Neural progenitor cell (in vitro differentiated cells): Measurements from ENCODE around the gene FBRSL1. TPM values are rescaled to one million over a fixed set of nuclear protein-coding genes. Genes with fewer than 3 reads are reported as not detected.

Experiments used
- DNase-seq: peaks from one replicate; pipeline ENCODE4 v3.0.0-alpha.2; 2016; ENCODE audit warnings: low spot score
- H2AFZ ChIP-seq: fragments of 200-600 bp; sonication (generic); replicated peaks from 2 replicates; pipeline ENCODE4 v1.6.1; 2016; ENCODE audit warnings: antibody characterized with exemption
- H3F3A ChIP-seq: fragments of 200-600 bp; sonication (generic); 2 replicates; pipeline ENCODE4 v1.6.1; 2016; ENCODE audit warnings: antibody characterized with exemption, low read depth
- H3K27ac ChIP-seq: fragments of 200-600 bp; sonication (generic); 2 replicates; pipeline ENCODE4 v1.5.1; 2016; ENCODE audit warnings: mild to moderate bottlenecking
- H3K27me3 ChIP-seq: fragments of 200-600 bp; sonication (generic); 2 replicates; pipeline ENCODE4 v1.6.1; 2016; ENCODE audit warnings: mild to moderate bottlenecking, moderate library complexity
- H3K36me3 ChIP-seq: fragments of 200-600 bp; sonication (generic); 2 replicates; pipeline ENCODE4 v1.5.1; 2016
- H3K4me1 ChIP-seq: fragments of 200-600 bp; sonication (generic); 2 replicates; pipeline ENCODE4 v1.6.1; 2016; ENCODE audit warnings: mixed run types
- H3K4me2 ChIP-seq: fragments of 200-600 bp; sonication (generic); 2 replicates; pipeline ENCODE4 v1.6.1; 2016
- H3K4me3 ChIP-seq: fragments of 200-600 bp; sonication (generic); 2 replicates; pipeline ENCODE4 v1.5.1; 2016
- H3K79me2 ChIP-seq: fragments of 200-600 bp; sonication (generic); 2 replicates; pipeline ENCODE4 v1.6.1; 2016; ENCODE audit warnings: low read depth
- H3K9ac ChIP-seq: fragments of 200-600 bp; sonication (generic); 2 replicates; pipeline ENCODE4 v1.6.1; 2016
- H3K9me3 ChIP-seq: fragments of 200-600 bp; sonication (generic); 2 replicates; pipeline ENCODE4 v1.5.1; 2016; ENCODE audit warnings: low read depth
- H4K20me1 ChIP-seq: fragments of 200-600 bp; sonication (generic); 2 replicates; pipeline ENCODE4 v1.6.1; 2016; ENCODE audit warnings: low read depth
- H3K27ac Mint-ChIP-seq: 3 replicates; pipeline ENCODE4 v1.8.0; 2021; ENCODE audit warnings: mixed read lengths
- H3K27me3 Mint-ChIP-seq: 2 replicates; pipeline ENCODE4 v1.8.0; 2022; ENCODE audit warnings: low read depth, mild to moderate bottlenecking, inconsistent platforms, moderate library complexity, mixed read lengths; ENCODE audit not compliant: insufficient read depth
- H3K36me3 Mint-ChIP-seq: 3 replicates; pipeline ENCODE4 v1.8.0; 2021; ENCODE audit warnings: mixed read lengths
- H3K4me1 Mint-ChIP-seq: 3 replicates; pipeline ENCODE4 v1.8.0; 2021; ENCODE audit warnings: mixed read lengths
- H3K4me3 Mint-ChIP-seq: 3 replicates; pipeline ENCODE4 v1.8.0; 2021; ENCODE audit warnings: mild to moderate bottlenecking, moderate library complexity, mixed read lengths
- H3K9me3 Mint-ChIP-seq: 3 replicates; pipeline ENCODE4 v1.8.0; 2020; ENCODE audit warnings: mixed read lengths
- EZH2 ChIP-seq: fragments of 200-600 bp; sonication (generic); IDR thresholded peaks from 2 replicates; pipeline ENCODE4 v1.6.1; 2017; ENCODE audit warnings: antibody characterized with exemption, mild to moderate bottlenecking, moderate library complexity
- EZH2phosphoT487 ChIP-seq: fragments of 200-600 bp; sonication (generic); IDR thresholded peaks from 2 replicates; pipeline ENCODE4 v1.6.1; 2017; ENCODE audit warnings: antibody characterized with exemption
- total RNA-seq: library from RNA; depleted of rRNA; stranded (reverse); fragments of >200 nt; gene quantifications from 2 replicates; pipeline ENCODE4 v1.2.3, GENCODE V29; 2015; ENCODE audit warnings: low replicate concordance
- TF ChIP-seq, protein P1 (sequence below): fragments of 200-600 bp; sonication (generic); IDR thresholded peaks from 2 replicates; pipeline ENCODE4 v1.5.1; 2017; ENCODE audit warnings: antibody characterized with exemption, mild to moderate bottlenecking

Gene FBRSL1
- total RNA-seq, 1 donor from 2014 or later = 7.4 TPM

DNA sequence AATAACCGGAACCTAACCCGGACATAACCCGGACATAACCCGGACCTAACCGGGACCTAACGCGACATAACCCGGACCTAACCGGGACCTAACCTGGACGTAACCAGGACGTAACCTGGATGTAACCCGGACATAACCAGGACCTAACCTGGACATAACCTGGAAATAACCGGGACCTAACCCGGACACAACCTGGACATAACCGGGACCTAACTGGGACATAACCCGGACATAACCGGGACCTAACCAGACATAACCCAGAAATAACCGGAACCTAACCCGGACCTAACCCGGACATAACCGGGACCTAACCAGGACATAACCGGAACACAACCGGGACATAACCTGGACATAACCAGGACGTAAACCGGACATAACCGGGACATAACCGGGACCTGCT lies 6.7 kb upstream of the FBRSL1 start:
- H3K27me3 Mint-ChIP-seq = peaks cover 32% of the 10 kb centered on the region
- H3K36me3 ChIP-seq = no peaks in the 10 kb centered on the region
- H3K79me2 ChIP-seq = no peaks in the 10 kb centered on the region
- H3K9ac ChIP-seq = no peak overlapping the region
- H3K9me3 ChIP-seq = no peaks in the 10 kb centered on the region
- no peaks in the 10 kb centered on the region for H3F3A ChIP-seq
- no peak overlapping the region for H3K4me3 Mint-ChIP-seq
- no peaks in the 10 kb centered on the region for H3K36me3 Mint-ChIP-seq
- H3K27me3 ChIP-seq = peaks cover 99% of the 10 kb centered on the region
- no peak overlapping the region for H2AFZ ChIP-seq
- no peak for TF ChIP-seq EZH2phosphoT487
- TF ChIP-seq EZH2 = no peak
- TF ChIP-seq, protein P1, sequence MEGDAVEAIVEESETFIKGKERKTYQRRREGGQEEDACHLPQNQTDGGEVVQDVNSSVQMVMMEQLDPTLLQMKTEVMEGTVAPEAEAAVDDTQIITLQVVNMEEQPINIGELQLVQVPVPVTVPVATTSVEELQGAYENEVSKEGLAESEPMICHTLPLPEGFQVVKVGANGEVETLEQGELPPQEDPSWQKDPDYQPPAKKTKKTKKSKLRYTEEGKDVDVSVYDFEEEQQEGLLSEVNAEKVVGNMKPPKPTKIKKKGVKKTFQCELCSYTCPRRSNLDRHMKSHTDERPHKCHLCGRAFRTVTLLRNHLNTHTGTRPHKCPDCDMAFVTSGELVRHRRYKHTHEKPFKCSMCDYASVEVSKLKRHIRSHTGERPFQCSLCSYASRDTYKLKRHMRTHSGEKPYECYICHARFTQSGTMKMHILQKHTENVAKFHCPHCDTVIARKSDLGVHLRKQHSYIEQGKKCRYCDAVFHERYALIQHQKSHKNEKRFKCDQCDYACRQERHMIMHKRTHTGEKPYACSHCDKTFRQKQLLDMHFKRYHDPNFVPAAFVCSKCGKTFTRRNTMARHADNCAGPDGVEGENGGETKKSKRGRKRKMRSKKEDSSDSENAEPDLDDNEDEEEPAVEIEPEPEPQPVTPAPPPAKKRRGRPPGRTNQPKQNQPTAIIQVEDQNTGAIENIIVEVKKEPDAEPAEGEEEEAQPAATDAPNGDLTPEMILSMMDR = no peak
- no peak overlapping the region for H3K27ac ChIP-seq
- no peak for DNase-seq
- H3K4me3 ChIP-seq = no peak overlapping the region
- no peaks in the 10 kb centered on the region for H3K4me1 ChIP-seq
- peaks cover 3% of the 10 kb centered on the region for H3K4me1 Mint-ChIP-seq
- no peak overlapping the region for H3K4me2 ChIP-seq
- no peaks in the 10 kb centered on the region for H3K9me3 Mint-ChIP-seq
- no peak overlapping the region for H3K27ac Mint-ChIP-seq
- H4K20me1 ChIP-seq = no peaks in the 10 kb centered on the region

DNA sequence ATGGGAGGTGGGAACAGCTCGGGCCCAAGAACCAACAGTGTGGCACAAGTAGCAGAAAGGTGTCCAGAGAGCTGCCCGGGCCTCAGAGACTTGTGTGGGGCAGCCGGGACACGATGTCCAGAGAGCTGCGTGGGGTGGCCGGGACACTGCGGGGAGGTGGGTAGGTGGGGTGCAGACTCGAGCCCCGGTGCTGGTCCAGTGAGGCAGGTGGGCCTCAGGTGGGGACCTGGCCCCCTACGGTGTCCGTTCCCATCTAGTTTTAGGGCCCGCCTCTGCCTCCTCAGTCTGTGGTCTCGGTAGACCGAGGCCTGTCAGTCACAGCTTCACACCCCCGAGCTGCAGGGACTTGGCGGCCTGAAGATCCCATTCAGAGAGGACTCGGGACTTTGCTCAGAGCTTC lies 6.3 kb upstream of the FBRSL1 start:
- no peak overlapping the region for H3K9ac ChIP-seq
- no peak overlapping the region for H2AFZ ChIP-seq
- Mint-ChIP-seq H3K4me3 (no peak overlapping the region), H3K27me3 (peaks cover 36% of the 10 kb centered on the region), H3K36me3 (no peaks in the 10 kb centered on the region), H3K4me1 (peaks cover 4% of the 10 kb centered on the region), H3K27ac (no peak overlapping the region), H3K9me3 (no peaks in the 10 kb centered on the region)
- no peaks in the 10 kb centered on the region for H4K20me1 ChIP-seq
- no peak overlapping the region for H3K4me3 ChIP-seq
- no peak for TF ChIP-seq EZH2phosphoT487
- no peak for TF ChIP-seq EZH2
- TF ChIP-seq, protein P1 = no peak
- H3K9me3 ChIP-seq = no peaks in the 10 kb centered on the region
- peaks cover 99% of the 10 kb centered on the region for H3K27me3 ChIP-seq
- peaks cover 3% of the 10 kb centered on the region for H3F3A ChIP-seq
- H3K36me3 ChIP-seq = no peaks in the 10 kb centered on the region
- H3K79me2 ChIP-seq = no peaks in the 10 kb centered on the region
- peaks cover 3% of the 10 kb centered on the region for H3K4me1 ChIP-seq
- no peak overlapping the region for H3K27ac ChIP-seq
- H3K4me2 ChIP-seq = no peak overlapping the region
- no peak for DNase-seq

DNA sequence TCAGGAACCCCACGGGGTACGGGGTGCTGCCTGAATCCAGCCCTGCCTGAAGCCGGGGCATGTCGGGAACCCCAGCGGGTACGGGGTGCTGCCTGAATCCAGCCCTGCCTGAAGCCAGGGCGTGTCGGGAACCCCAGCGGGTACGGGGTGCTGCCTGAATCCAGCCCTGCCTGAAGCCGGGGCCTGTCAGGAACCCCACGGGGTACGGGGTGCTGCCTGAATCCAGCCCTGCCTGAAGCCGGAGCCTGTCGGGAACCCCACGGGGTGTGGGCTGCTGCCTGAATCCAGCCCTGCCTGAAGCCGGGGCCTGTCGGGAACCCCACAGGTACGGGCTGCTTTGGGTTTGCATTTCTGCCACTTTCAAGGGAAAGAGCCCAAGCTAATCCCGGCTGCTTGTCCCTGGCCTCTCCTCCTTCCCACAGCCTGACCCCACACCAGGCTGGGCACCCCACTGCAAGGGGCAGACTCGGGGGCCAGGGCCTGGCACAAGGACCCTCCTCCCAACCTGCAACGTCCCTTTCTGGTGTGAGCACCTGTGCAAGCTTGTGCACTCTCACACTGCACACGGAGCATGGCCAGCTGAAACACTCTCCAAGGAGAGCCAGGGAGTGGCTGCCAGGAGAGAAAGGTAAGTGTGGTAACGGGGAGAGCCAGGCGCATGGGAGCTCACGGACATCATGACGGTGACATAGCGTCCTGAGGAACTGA lies 5.6 kb upstream of the FBRSL1 start:
- Histone ChIP-seq H3K79me2 (no peaks in the 10 kb centered on the region), H3K9ac (no peak overlapping the region), H3K9me3 (no peaks in the 10 kb centered on the region), H3K27ac (no peak overlapping the region), H2AFZ (no peak overlapping the region), H3K36me3 (no peaks in the 10 kb centered on the region), H3K27me3 (peaks cover 99% of the 10 kb centered on the region), H3K4me3 (no peak overlapping the region), H3F3A (peaks cover 7% of the 10 kb centered on the region), H3K4me2 (no peak overlapping the region), H3K4me1 (peaks cover 9% of the 10 kb centered on the region), H4K20me1 (no peaks in the 10 kb centered on the region)
- Mint-ChIP-seq H3K4me3 (no peak overlapping the region), H3K27me3 (peaks cover 37% of the 10 kb centered on the region), H3K36me3 (no peaks in the 10 kb centered on the region), H3K9me3 (no peaks in the 10 kb centered on the region), H3K4me1 (peaks cover 8% of the 10 kb centered on the region), H3K27ac (no peak overlapping the region)
- DNase-seq = no peak
- no peak for TF ChIP-seq EZH2phosphoT487

DNA sequence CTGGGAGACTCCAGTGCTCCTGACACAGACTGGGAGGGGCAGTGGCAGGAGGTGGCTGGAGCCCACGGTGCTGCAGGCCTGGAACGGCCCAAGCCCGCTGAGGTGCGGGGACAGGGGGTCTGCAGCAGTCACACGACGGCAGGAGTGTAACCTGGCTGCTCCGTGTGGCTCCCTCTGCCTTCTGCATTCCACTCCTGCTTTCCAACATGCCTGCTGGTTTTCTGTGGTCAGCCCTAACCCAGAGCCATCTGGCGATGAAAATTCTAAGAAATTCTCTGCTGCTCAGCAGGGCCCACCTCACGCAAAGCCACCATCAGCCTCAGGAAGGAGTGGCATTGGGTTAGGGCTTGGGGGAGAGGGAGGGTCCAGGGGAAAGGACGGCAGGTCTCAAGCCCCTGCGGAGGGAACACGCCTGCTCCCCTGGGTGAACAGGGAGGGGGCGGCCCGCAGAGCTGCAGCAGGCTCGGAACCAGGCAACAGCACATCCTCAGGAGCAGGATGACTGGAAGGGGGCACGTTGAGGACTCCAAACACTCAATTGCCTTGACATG lies 5.0 kb upstream of the FBRSL1 start:
- H3K9ac ChIP-seq = no peak overlapping the region
- Mint-ChIP-seq H3K9me3 (no peaks in the 10 kb centered on the region), H3K27ac (no peak overlapping the region), H3K27me3 (peaks cover 34% of the 10 kb centered on the region), H3K4me3 (no peak overlapping the region), H3K4me1 (peaks cover 8% of the 10 kb centered on the region), H3K36me3 (no peaks in the 10 kb centered on the region)
- peaks cover 7% of the 10 kb centered on the region for H3F3A ChIP-seq
- H4K20me1 ChIP-seq = no peaks in the 10 kb centered on the region
- peaks cover 96% of the 10 kb centered on the region for H3K27me3 ChIP-seq
- H3K36me3 ChIP-seq = no peaks in the 10 kb centered on the region
- no peak overlapping the region for H2AFZ ChIP-seq
- no peak for DNase-seq
- H3K79me2 ChIP-seq = no peaks in the 10 kb centered on the region
- H3K4me2 ChIP-seq = no peak overlapping the region
- H3K27ac ChIP-seq = no peak overlapping the region
- H3K9me3 ChIP-seq = no peaks in the 10 kb centered on the region
- H3K4me3 ChIP-seq = no peak overlapping the region
- TF ChIP-seq, protein P1 = no peak
- TF ChIP-seq EZH2 (no peak), EZH2phosphoT487 (no peak)
- peaks cover 9% of the 10 kb centered on the region for H3K4me1 ChIP-seq
